K562 (cell line): Measurements from ENCODE around the gene NDOR1. TPM values are rescaled to one million over a fixed set of nuclear protein-coding genes. Genes with fewer than 3 reads are reported as not detected.

ENCODE experiments used
- POLR2G ChIP-seq: fragments of 200-400 bp; formaldehyde crosslinking; IDR thresholded peaks from 2 replicates; pipeline ENCODE4 v1.6.1; 2017; ENCODE audit warnings: low read depth, mild to moderate bottlenecking, antibody characterized with exemption, low read length, moderate library complexity
- ZNF280A ChIP-seq: fragments of 450-650 bp; IDR thresholded peaks from 2 replicates; pipeline ENCODE4 v1.6.1; 2018; ENCODE audit warnings: mild to moderate bottlenecking, low read depth; ENCODE audit not compliant: partially characterized antibody
- ZNF699 ChIP-seq: fragments of 250-450 bp; sonication (Bioruptor Pico); IDR thresholded peaks from 2 replicates; pipeline ENCODE4 v1.8.0; 2021; ENCODE audit warnings: mild to moderate bottlenecking, moderate library complexity; ENCODE audit not compliant: insufficient replicate concordance
- polyA plus RNA-seq, 8 experiments: library from polyadenylated mRNA; depleted of rRNA in 4 of 8; stranded (reverse) in 5 of 8; unstranded in 3 of 8; fragments of >200 nt; fragmentation: Nextera tagmentation in 2 of 8; fragmentation: Illumina TruSeq in 1 of 8; extraction: Ambion mirVana in 2 of 8; extraction: Trizol in 1 of 8; gene quantifications; 2 replicates each; pipeline versions ENCODE4 v1.2.1 to v1.2.3, GENCODE V29; 2011 to 2014; ENCODE audit warnings: inconsistent platforms in 1 of 8, missing spikeins in 1 of 8
- total RNA-seq, 7 experiments: library from RNA; depleted of rRNA in 6 of 7; stranded (reverse); fragments of >200 nt in 6 of 7; fragmentation: Illumina TruSeq in 2 of 7; extraction: Trizol in 2 of 7; gene quantifications; 2 replicates each; pipeline versions ENCODE4 v1.2.1 to v1.2.3, GENCODE V29; 2011 to 2021; ENCODE audit warnings: low replicate concordance in 1 of 7
- TF ChIP-seq, protein P1 (sequence below): sonication (generic); formaldehyde crosslinking; IDR thresholded peaks from 2 replicates; pipeline ENCODE4 v1.8.1; 2023; ENCODE audit warnings: mild to moderate bottlenecking, missing genetic modification reagents
- TF ChIP-seq, protein P2 (sequence below), 3 experiments: IDR thresholded peaks in 2 of 3; conservative IDR thresholded peaks in 1 of 3; 2 replicates each; pipeline ENCODE4 v1.5.1; 2011 to 2012; ENCODE audit warnings: low read length in 3 of 3, mild to moderate bottlenecking in 3 of 3, control low read depth in 2 of 3, improper control_type of control experiment in 1 of 3, inconsistent platforms in 1 of 3, low read depth in 1 of 3, mixed read lengths in 1 of 3, moderate library complexity in 1 of 3; ENCODE audit not compliant: insufficient read depth in 2 of 3

The NDOR1 gene
- total and polyA plus RNA-seq, 9 of the 15 experiments (the other 6 are each of a cell fraction or from before 2014, with no cell fraction given), result 0.06 to 36.9 (median 6.9) TPM

- TF ChIP-seq, protein P1, sequence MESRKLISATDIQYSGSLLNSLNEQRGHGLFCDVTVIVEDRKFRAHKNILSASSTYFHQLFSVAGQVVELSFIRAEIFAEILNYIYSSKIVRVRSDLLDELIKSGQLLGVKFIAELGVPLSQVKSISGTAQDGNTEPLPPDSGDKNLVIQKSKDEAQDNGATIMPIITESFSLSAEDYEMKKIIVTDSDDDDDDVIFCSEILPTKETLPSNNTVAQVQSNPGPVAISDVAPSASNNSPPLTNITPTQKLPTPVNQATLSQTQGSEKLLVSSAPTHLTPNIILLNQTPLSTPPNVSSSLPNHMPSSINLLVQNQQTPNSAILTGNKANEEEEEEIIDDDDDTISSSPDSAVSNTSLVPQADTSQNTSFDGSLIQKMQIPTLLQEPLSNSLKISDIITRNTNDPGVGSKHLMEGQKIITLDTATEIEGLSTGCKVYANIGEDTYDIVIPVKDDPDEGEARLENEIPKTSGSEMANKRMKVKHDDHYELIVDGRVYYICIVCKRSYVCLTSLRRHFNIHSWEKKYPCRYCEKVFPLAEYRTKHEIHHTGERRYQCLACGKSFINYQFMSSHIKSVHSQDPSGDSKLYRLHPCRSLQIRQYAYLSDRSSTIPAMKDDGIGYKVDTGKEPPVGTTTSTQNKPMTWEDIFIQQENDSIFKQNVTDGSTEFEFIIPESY, result peak; percentile 79
- no peak for TF ChIP-seq ZNF699 (CRISPR knock-in tag)
- TF ChIP-seq, protein P2, sequence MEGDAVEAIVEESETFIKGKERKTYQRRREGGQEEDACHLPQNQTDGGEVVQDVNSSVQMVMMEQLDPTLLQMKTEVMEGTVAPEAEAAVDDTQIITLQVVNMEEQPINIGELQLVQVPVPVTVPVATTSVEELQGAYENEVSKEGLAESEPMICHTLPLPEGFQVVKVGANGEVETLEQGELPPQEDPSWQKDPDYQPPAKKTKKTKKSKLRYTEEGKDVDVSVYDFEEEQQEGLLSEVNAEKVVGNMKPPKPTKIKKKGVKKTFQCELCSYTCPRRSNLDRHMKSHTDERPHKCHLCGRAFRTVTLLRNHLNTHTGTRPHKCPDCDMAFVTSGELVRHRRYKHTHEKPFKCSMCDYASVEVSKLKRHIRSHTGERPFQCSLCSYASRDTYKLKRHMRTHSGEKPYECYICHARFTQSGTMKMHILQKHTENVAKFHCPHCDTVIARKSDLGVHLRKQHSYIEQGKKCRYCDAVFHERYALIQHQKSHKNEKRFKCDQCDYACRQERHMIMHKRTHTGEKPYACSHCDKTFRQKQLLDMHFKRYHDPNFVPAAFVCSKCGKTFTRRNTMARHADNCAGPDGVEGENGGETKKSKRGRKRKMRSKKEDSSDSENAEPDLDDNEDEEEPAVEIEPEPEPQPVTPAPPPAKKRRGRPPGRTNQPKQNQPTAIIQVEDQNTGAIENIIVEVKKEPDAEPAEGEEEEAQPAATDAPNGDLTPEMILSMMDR (IDR thresholded peaks at IDR 0.05 in 2 of 3, conservative IDR thresholded peaks at IDR 0.05 in 1 of 3; ENCODE audit: insufficient read depth in 2 of 3, low read depth in 1 of 3, low read length in 3 of 3), result peak; percentile 18 to 36 (median 27); a peak in 3 of 6 replicates
- no peak for TF ChIP-seq ZNF280A
- peak; percentile 34 for TF ChIP-seq POLR2G
Measured at GRCh38 chr9:137235424-137236237, 30.1 kb downstream of the NDOR1 start (continued).
